K562 (cell line): ENCODE results near the gene IL12A. TPM values are rescaled to one million over a fixed set of nuclear protein-coding genes. Genes with fewer than 3 reads are reported as not detected.

Source experiments
- ATAC-seq: fragments of 200-7000 bp; cut with Tn5 transposase; 3 replicates; pipeline ENCODE4 v1.9.1; 2020; ENCODE audit warnings: moderate library complexity
- BruUV-seq: library from RNA; stranded (reverse); fragments of 400-500 nt; replicated peaks from 2 replicates; lab custom pipeline; 2021; lab: Mats Ljungman, UMichigan
- CTCF ChIA-PET: fragments of 300-600 bp; formaldehyde crosslinking; extraction: SDS; loops from one replicate; lab custom pipeline; 2021; ENCODE audit warnings: low intra/inter-chr PET ratio; lab: Yijun Ruan, JAX
- POLR2A ChIA-PET: fragments of 300-600, 350-650 bp; sonication (Branson Sonifier 250); formaldehyde crosslinking; extraction: SDS; loops from one replicate; lab custom pipeline; 2021; ENCODE audit warnings: antibody characterized with exemption, inconsistent platforms; lab: Yijun Ruan, JAX
- DNase-seq, 4 experiments: peaks; one replicate each; pipeline versions ENCODE4 v3.0.0 to v3.0.0-alpha.2; 2011 to 2018; ENCODE audit warnings: low spot score in 3 of 4, mixed read lengths in 3 of 4; ENCODE audit errors: extremely low read depth in 1 of 4
- FAIRE-seq: peaks from 2 replicates; lab custom pipeline; 2011; peaks lifted over from hg19 to GRCh38; lab: Jason Lieb, UNC
- H2AFZ ChIP-seq: 2 replicates; pipeline ENCODE4 v1.6.0; 2011; ENCODE audit warnings: low read depth, low read length, control low read depth, inconsistent platforms
- H3K27ac ChIP-seq: fragments of 200-600 bp; 3 replicates; pipeline ENCODE4 v1.8.0; 2011; ENCODE audit warnings: low read depth, mild to moderate bottlenecking, control low read depth, inconsistent platforms, low read length, moderate library complexity, mixed read lengths; ENCODE audit errors: extremely low read depth
- H3K27me3 ChIP-seq, 2 experiments: fragments of 300-600 bp in 1 of 2; 2 replicates in 1 of 2; 3 replicates in 1 of 2; pipeline versions ENCODE4 v1.6.0 to v1.8.0; 2011; ENCODE audit warnings: inconsistent platforms in 2 of 2, low read length in 2 of 2, mild to moderate bottlenecking in 1 of 2, mixed read lengths in 1 of 2, moderate library complexity in 1 of 2; ENCODE audit not compliant: control insufficient read depth in 2 of 2, insufficient read depth in 2 of 2
- H3K36me3 ChIP-seq: fragments of 300-600 bp; 3 replicates; pipeline ENCODE4 v1.8.0; 2011; ENCODE audit warnings: mild to moderate bottlenecking, low read length, inconsistent platforms; ENCODE audit not compliant: control insufficient read depth, insufficient read depth
- H3K4me1 ChIP-seq, 2 experiments: fragments of 200-600 bp in 1 of 2; replicated peaks in 1 of 2; 2 replicates in 1 of 2; 3 replicates in 1 of 2; pipeline versions ENCODE4 v1.5.1 to v1.8.0; 2011; ENCODE audit warnings: inconsistent platforms in 2 of 2, low read length in 2 of 2, mild to moderate bottlenecking in 1 of 2, mixed read lengths in 1 of 2, moderate library complexity in 1 of 2; ENCODE audit not compliant: control insufficient read depth in 2 of 2, insufficient read depth in 2 of 2
- H3K4me2 ChIP-seq: 2 replicates; pipeline ENCODE4 v1.6.1; 2011; ENCODE audit warnings: low read length, control low read depth, inconsistent platforms, mixed read lengths; ENCODE audit not compliant: insufficient read depth
- H3K4me3 ChIP-seq: fragments of 200-600 bp; sonication (generic), shearing (Covaris generic); 2 replicates; pipeline ENCODE4 v1.5.1; 2016; ENCODE audit warnings: control low read depth, inconsistent platforms
- H3K79me2 ChIP-seq: fragments of 200-600 bp; 3 replicates; pipeline ENCODE4 v1.8.0; 2011; ENCODE audit warnings: low read length, inconsistent platforms; ENCODE audit not compliant: control insufficient read depth, insufficient read depth
- H3K9ac ChIP-seq, 2 experiments: 2 replicates each; pipeline versions ENCODE4 v1.6.0 to v1.6.1; 2011; ENCODE audit warnings: low read depth in 2 of 2, low read length in 2 of 2, control low read depth in 1 of 2, inconsistent platforms in 1 of 2, mild to moderate bottlenecking in 1 of 2, mixed read lengths in 1 of 2; ENCODE audit not compliant: insufficient read depth in 1 of 2
- H3K9me1 ChIP-seq: one replicate; pipeline ENCODE4 v1.6.0; 2011; ENCODE audit warnings: inconsistent platforms, mild to moderate bottlenecking, low read length, moderate library complexity; ENCODE audit not compliant: control insufficient read depth, insufficient read depth
- H3K9me3 ChIP-seq: replicated peaks from 2 replicates; pipeline ENCODE4 v1.5.1; 2011; ENCODE audit warnings: low read depth, low read length, inconsistent platforms; ENCODE audit not compliant: control insufficient read depth, insufficient read depth
- H4K20me1 ChIP-seq: replicated peaks from 2 replicates; pipeline ENCODE4 v1.6.1; 2011; ENCODE audit warnings: low read length, inconsistent platforms, mixed read lengths; ENCODE audit not compliant: control insufficient read depth, insufficient read depth
- ARID2 ChIP-seq: fragments of 450-650 bp; IDR thresholded peaks from 2 replicates; pipeline ENCODE4 v1.6.1; 2017; ENCODE audit warnings: antibody characterized with exemption, mild to moderate bottlenecking
- BRF2 ChIP-seq: IDR thresholded peaks from 3 replicates; pipeline ENCODE4 v1.6.1; 2011; ENCODE audit warnings: borderline replicate concordance, mild to moderate bottlenecking; ENCODE audit not compliant: insufficient read length, insufficient read depth
- CEBPG ChIP-seq, 3 experiments: fragments of 200-800 bp in 1 of 3; sonication (Bioruptor generic) in 1 of 3; sonication (generic) in 1 of 3; formaldehyde crosslinking in 1 of 3; IDR thresholded peaks in 2 of 3; conservative IDR thresholded peaks in 1 of 3; 2 replicates each; pipeline versions ENCODE4 v1.6.1 to v1.8.0; 2016 to 2022; ENCODE audit warnings: missing compliant biosample characterization in 2 of 3, missing genetic modification characterization in 2 of 3, mild to moderate bottlenecking in 1 of 3, missing genetic modification reagents in 1 of 3
- CTCF ChIP-seq, 3 experiments: IDR thresholded peaks in 2 of 3; conservative IDR thresholded peaks in 1 of 3; 2 replicates each; pipeline ENCODE4 v1.5.1; 2011 to 2012; ENCODE audit warnings: low read length in 3 of 3, mild to moderate bottlenecking in 3 of 3, control low read depth in 2 of 3, improper control_type of control experiment in 1 of 3, inconsistent platforms in 1 of 3, low read depth in 1 of 3, mixed read lengths in 1 of 3, moderate library complexity in 1 of 3; ENCODE audit not compliant: insufficient read depth in 2 of 3
- ESRRB ChIP-seq: fragments of 250-450 bp; sonication (Bioruptor Pico); IDR thresholded peaks from 2 replicates; pipeline ENCODE4 v1.5.0; 2020; ENCODE audit warnings: mild to moderate bottlenecking, moderate library complexity, borderline replicate concordance
- NCOA6 ChIP-seq: fragments of 450-650 bp; IDR thresholded peaks from 2 replicates; pipeline ENCODE4 v1.6.1; 2017; ENCODE audit warnings: mild to moderate bottlenecking
- RAD21 ChIP-seq, 2 experiments: fragments of 250-450 bp in 1 of 2; fragments of 450-650 bp in 1 of 2; sonication (Bioruptor Pico) in 1 of 2; formaldehyde crosslinking in 1 of 2; IDR thresholded peaks in 1 of 2; conservative IDR thresholded peaks in 1 of 2; 2 replicates each; pipeline versions ENCODE4 v1.4.0 to v1.8.0; 2020 to 2022; ENCODE audit warnings: mild to moderate bottlenecking in 2 of 2, moderate library complexity in 1 of 2
- RBM15 ChIP-seq: fragments of 200-400 bp; formaldehyde crosslinking; IDR thresholded peaks from 2 replicates; pipeline ENCODE4 v1.6.1; 2018; ENCODE audit warnings: mild to moderate bottlenecking, low read length, moderate library complexity; ENCODE audit not compliant: insufficient read depth
- SRSF7 ChIP-seq: fragments of 200-400 bp; formaldehyde crosslinking; optimal IDR thresholded peaks from 2 replicates; pipeline ENCODE3; 2017; ENCODE audit warnings: mild to moderate bottlenecking, low read depth, low read length
- ZC3H8 ChIP-seq: fragments of 450-650 bp; IDR thresholded peaks from 2 replicates; pipeline ENCODE4 v1.6.1; 2017
- ZNF707 ChIP-seq: fragments of 250-450 bp; sonication (Bioruptor Pico); conservative IDR thresholded peaks from 2 replicates; pipeline ENCODE4 v1.8.0; 2022; ENCODE audit warnings: inconsistent platforms, mild to moderate bottlenecking, moderate library complexity
- WGBS: fragments of 100-300 bp; shearing (Covaris generic); methylation state at CpG from one replicate; pipeline ENCODE4 v1.1.6; 2016; ENCODE audit warnings: low coverage, mixed read lengths; ENCODE audit not compliant: insufficient coverage; ENCODE audit errors: missing lambda C conversion rate; 5-methylcytosine and 5-hydroxymethylcytosine counted together
- in situ Hi-C: fragments of 300-500 bp; cut with MboI; formaldehyde crosslinking; loops from 4 replicates; pipeline ENCODE4 v1.15.0; 2018; ENCODE audit warnings: inconsistent platforms, mixed read lengths
- intact Hi-C: fragments of 100-400 bp; cut with micrococcal nuclease; formaldehyde crosslinking; loops from 2 replicates; pipeline ENCODE4 v1.14.2; 2022
- polyA plus RNA-seq, 8 experiments: library from polyadenylated mRNA; depleted of rRNA in 4 of 8; stranded (reverse) in 5 of 8; unstranded in 3 of 8; fragments of >200 nt; fragmentation: Nextera tagmentation in 2 of 8; fragmentation: Illumina TruSeq in 1 of 8; extraction: Ambion mirVana in 2 of 8; extraction: Trizol in 1 of 8; gene quantifications; 2 replicates each; pipeline versions ENCODE4 v1.2.1 to v1.2.3, GENCODE V29; 2011 to 2014; ENCODE audit warnings: inconsistent platforms in 1 of 8, missing spikeins in 1 of 8
- total RNA-seq, 7 experiments: library from RNA; depleted of rRNA in 6 of 7; stranded (reverse); fragments of >200 nt in 6 of 7; fragmentation: Illumina TruSeq in 2 of 7; extraction: Trizol in 2 of 7; gene quantifications; 2 replicates each; pipeline versions ENCODE4 v1.2.1 to v1.2.3, GENCODE V29; 2011 to 2021; ENCODE audit warnings: low replicate concordance in 1 of 7

The IL12A gene
- total and polyA plus RNA-seq, 9 of the 15 experiments (the other 6 are each of a cell fraction or from before 2014, with no cell fraction given): not detected

- TF ChIP-seq CTCF (IDR thresholded peaks at IDR 0.05 in 2 of 3, conservative IDR thresholded peaks at IDR 0.05 in 1 of 3; ENCODE audit: insufficient read depth in 2 of 3, low read depth in 1 of 3, low read length in 3 of 3) (peak; percentile 68 to 75 (median 75)), RAD21 (CRISPR knock-in tag; conservative IDR thresholded peaks at IDR 0.05 in 1 of 2, IDR thresholded peaks at IDR 0.05 in 1 of 2) (peak; percentile 68 to 71), SRSF7 (no peak), NCOA6 (no peak), ZC3H8 (no peak), ZNF707 (no peak)
- TF ChIP-seq, all 486 proteins: peak for 6
Measured at GRCh38 chr3:160006282-160007163, 17.9 kb downstream of the IL12A start (continued).

GRCh38 chr3:160008961-160009360 is 20.3 kb downstream of the IL12A start:
- Histone ChIP-seq H3K9ac (no peak overlapping the region), H3K79me2 (no peaks in the 10 kb centered on the region), H3K36me3 (no peaks in the 10 kb centered on the region), H4K20me1 (no peaks in the 10 kb centered on the region), H3K4me2 (no peak overlapping the region), H3K4me3 (no peak overlapping the region), H3K27me3 (no peaks in the 10 kb centered on the region), H3K9me1 (no peaks in the 10 kb centered on the region), H3K9me3 (no peaks in the 10 kb centered on the region), H3K4me1 (no peaks in the 10 kb centered on the region), H2AFZ (no peak overlapping the region), H3K27ac (no peak overlapping the region)
- no peak for FAIRE-seq
- 2% methylated on average over 4 of the region's 4 CpGs for WGBS
- no TSS peak for BruUV-seq
- CTCF ChIA-PET: interaction anchor here (1.6 kb wide), 1 partner anchor 124 kb away, joined by 4 read pairs; no protein-coding TSS in a partner anchor
- peak; percentile 58 for ATAC-seq
- TF ChIP-seq CEBPG (CRISPR knock-in tag; IDR thresholded peaks at IDR 0.05) (peak; percentile 50), CEBPG (tag; conservative IDR thresholded peaks at IDR 0.05 in 1 of 2, IDR thresholded peaks at IDR 0.05 in 1 of 2) (peak in 1 of 2 experiments; percentile 36; a peak in 1 of 4 replicates), ARID2 (no peak), RBM15 (no peak), BRF2 (no peak), ESRRB (CRISPR knock-in tag) (no peak)
- POLR2A ChIA-PET: no interaction called here
- in situ Hi-C loops: loop anchor here (10.0 kb wide), 1 partner anchor 744 kb away; no protein-coding TSS in a partner anchor
- DNase-seq: no peak
- intact Hi-C loops: loop anchor here (10.0 kb wide), 2 partner anchors 184 to 1164 kb away; no protein-coding TSS in a partner anchor
